HG03469 (cell line): ENCODE results near the gene SLC5A1.

Experiments
- ATAC-seq: cut with Tn5 transposase; IDR thresholded peaks from one replicate; pipeline ENCODE4 v1.9.1; 2021; ENCODE audit warnings: mild to moderate bottlenecking, moderate library complexity, moderate number of reproducible peaks; ENCODE audit not compliant: unreplicated experiment

The SLC5A1 gene

DNA sequence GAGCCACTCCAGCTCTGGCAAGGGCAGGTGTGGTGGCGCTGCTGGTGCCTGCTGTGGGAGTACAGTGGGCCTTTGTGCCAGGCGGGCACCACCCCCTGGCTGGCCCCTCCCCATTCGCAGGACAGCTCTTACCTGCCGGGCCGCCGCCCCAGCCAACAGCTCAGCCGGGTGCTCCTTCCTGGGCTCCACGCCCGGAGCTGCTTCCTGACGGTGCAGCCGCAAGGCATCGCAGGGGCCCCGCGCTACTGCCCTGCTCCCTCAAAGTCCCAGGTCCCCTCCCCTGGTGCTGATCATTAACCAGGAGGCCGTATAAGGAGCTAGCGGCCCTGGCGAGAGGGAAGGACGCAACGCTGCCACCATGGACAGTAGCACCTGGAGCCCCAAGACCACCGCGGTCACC lies at the start of gene SLC5A1:
Gene SLC5A1 (plus strand): TSS at position 338 of the 400 bp plus-strand sequence. CDS start 21 bp downstream, at position 359.
- no peak for ATAC-seq

GRCh38 chr22:31995046-31995445 lies 48.0 kb upstream of the SLC5A1 start:
- ATAC-seq = no peak

- no peak for ATAC-seq
Observed at GRCh38 chr22:31995807-31996206, 47.3 kb upstream of the SLC5A1 start.

- ATAC-seq = no peak
Observed at GRCh38 chr22:31998784-31999385, 44.2 kb upstream of the SLC5A1 start.

GRCh38 chr22:32000181-32000580 lies 42.9 kb upstream of the SLC5A1 start:
- no peak for ATAC-seq

DNA sequence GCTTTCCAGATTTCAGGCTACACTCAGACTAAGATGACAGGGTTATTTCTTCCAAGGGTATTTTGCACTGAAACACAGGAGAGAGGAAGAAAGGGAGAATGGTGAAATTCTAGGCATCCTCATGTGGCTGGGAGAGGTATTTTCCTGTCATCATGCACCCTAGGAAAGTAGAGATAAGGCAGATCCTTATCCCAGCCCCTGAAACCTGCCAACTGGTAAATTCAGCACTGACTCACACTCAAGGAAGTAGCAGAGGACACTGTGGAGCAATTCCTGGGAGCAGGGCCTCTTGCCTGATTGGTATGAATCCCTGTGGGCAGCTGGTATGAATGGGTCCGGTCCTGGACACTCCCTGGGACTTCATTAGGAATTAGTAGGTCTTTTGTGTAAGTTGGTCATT lies 37.6 kb upstream of the SLC5A1 start:
- no peak for ATAC-seq

- ATAC-seq = no peak
Observed at GRCh38 chr22:32013200-32013599, 29.9 kb upstream of the SLC5A1 start.

GRCh38 chr22:32016081-32016480 lies 27.0 kb upstream of the SLC5A1 start:
- no peak for ATAC-seq

DNA sequence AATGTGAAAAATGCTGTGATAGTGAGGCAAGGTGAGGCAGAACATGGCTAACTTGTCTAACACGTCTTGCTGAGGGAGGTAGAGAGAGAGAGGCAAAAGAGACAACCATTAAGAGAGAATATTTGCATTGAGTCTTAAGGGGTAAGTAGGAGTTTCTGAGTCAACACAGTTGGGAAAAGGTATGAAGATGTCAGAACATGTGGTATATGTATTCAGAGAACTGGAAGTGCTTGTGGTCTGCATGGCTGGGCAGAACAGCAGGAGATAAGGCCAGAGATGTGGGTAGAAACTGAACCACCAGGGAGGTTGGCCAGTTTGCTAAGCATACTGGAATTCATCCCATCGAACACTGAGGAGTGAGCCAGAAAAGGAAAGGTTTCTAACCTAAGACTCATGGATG lies 25.0 kb upstream of the SLC5A1 start:
- no peak for ATAC-seq

DNA sequence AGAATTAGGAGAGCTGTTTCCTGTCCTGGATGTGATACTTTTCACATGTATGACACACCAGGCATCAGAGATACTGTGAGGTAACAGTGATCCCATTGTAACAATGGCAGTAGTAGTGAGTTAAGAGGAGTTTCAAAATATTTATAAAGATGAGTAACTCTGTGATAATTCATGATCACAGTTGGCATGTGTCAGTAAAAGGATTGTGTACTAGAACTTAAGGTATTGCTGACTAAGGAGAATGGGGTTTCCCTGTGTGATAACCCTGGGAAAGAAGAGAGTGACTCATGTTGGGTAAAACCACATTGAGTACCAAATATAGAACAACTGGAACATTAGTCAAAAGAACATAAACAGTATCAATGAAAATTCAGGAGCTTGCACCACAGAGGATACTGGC lies 22.9 kb upstream of the SLC5A1 start:
- no peak for ATAC-seq

GRCh38 chr22:32021716-32022115 lies 21.3 kb upstream of the SLC5A1 start:
- no peak for ATAC-seq

GRCh38 chr22:32023251-32023827 lies 19.7 kb upstream of the SLC5A1 start:
- no peak for ATAC-seq

DNA sequence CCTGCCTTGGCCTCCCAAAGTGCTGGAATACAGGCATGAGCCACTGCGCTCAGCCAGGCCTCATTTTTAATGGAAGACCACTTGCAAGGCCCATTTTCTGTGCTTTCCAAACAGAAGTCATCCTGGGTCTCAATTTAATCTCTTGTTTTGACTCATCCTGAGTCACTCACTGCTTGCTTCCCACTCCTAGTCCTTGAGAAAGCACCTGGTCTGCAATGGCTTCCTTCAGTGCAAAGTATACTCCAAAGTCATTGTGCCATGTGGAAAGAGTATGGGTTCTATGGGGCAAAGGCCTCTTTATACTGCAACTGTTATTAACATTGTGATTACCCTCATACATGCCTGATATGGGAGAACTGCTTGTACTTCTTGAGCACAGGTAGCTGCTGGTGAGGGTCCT lies 18.3 kb upstream of the SLC5A1 start:
- ATAC-seq = no peak

DNA sequence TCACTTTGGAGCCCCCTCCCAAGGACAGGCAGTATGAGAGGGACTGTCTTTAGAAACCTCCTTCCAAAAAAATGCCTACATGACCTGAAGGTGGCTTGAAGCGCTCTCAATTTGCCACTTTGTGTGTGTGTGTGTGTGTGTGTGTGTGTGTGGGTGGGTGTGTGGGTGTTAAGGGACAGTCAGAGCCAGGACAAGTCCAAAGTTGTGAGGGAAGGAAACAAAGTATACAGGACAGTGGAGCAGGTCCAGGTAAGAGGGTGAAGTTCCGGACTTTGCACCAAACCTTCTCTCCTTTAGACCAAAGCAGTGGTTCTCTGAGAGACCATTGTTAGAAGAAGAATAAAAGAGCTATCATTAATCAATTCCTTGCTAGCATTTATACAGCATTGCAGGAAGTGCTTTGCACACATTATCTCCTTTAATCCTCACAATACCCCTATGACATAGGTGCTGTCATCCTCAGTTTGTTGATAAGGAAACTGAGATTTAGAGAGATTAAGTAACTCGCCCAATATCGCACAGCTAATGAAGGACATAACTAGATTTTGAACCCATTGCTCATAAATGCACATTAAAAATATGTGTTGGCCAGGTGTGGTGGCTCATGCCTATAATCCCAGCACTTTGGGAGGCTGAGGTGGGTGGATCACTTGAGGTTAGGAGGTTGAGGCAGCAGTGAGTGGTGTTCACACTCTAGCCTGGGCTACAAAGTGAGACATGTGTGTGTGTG lies 12.4 kb upstream of the SLC5A1 start:
- ATAC-seq = no peak

GRCh38 chr22:32031466-32031865 lies 11.6 kb upstream of the SLC5A1 start:
- no peak for ATAC-seq

DNA sequence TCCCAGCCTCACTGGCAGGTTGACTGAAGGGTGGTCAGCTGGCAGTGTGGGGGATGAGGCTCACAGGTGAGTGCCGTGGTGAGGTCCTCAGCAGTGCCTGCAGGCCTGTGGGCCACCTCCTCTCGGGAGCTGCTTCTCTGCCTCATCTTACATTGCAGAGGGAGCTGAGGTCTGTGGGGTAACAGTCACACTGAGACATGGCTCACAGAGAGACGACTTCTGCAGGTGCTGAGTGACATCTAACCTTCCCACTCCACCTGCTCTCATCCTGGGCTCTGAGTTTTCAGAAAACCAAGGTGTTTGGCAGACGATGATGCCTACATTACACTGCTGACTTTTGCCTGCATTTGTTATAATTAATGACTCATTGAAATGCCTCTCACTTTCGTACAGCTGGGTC lies 8.8 kb upstream of the SLC5A1 start:
- no peak for ATAC-seq

- ATAC-seq = no peak
Observed at GRCh38 chr22:32037236-32037635, 5.8 kb upstream of the SLC5A1 start.

DNA sequence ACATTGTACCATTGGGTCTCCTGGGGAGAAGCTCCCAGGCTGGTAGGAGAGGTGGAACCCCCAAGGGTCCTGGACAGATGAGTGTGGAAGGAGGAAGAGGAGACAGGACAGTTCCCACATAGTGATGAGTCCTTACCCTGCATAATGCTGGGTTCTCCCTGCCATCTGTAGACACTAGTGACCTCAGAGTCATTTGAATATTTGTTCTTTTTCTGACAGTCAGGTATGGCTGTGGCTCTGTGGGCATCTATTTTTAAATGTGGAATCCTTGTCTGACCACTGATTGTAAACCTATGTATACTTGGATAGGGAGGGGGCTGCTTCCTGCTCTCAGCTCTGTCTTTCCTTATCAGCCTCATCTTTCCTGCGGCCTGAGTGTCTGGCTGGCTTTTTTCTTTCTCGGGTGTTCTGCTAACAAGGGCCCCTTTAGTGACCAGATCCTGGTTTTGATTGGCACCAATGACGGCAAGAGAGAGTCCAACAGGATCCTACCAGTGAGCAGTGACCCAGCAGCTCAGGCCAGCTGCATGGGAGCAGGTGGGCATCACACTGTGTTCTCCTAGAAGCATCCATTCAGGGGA lies 2.6 kb upstream of the SLC5A1 start:
- no peak for ATAC-seq

GRCh38 chr22:32043391-32043790 lies 330 bp downstream of the SLC5A1 start:
- ATAC-seq = no peak

- no peak for ATAC-seq
Observed at GRCh38 chr22:32044477-32044876, 1.4 kb downstream of the SLC5A1 start.

GRCh38 chr22:32044913-32045312 lies 1.9 kb downstream of the SLC5A1 start:
- no peak for ATAC-seq

DNA sequence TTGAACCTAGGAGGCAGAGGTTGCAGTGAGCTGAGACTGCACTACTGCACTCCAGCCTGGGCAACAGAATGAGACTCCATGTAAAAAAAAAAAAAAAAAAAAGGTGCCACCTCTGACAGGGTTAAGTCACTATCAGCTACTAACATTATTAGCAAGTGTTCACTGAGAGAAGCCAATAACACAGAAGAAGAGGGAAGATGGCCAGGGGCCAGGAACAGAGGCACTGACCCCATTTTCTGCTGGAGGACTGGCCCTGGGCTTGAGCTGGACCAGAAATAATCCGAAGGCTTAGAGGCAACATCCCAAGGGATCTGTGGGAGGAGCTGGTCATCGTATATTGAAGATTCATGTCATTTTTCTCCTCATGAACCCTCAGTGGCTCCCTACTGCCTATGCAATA lies 5.0 kb downstream of the SLC5A1 start:
- ATAC-seq = no peak
